HG03280 (cell line): Measurements from ENCODE around the gene STOML3.

Experiments used
- ATAC-seq: cut with Tn5 transposase; IDR thresholded peaks from one replicate; pipeline ENCODE4 v1.9.1; 2021; ENCODE audit warnings: mild to moderate bottlenecking, moderate library complexity; ENCODE audit not compliant: unreplicated experiment

STOML3 gene

GRCh38 chr13:38921081-38921480 is 69.5 kb downstream of the STOML3 start:
- no peak for ATAC-seq
